HFF-Myc (cell line): ENCODE results near the gene SPOCD1.
A peak's percentile ranks its signal among the peaks of the same experiment; 100 is the strongest.

ENCODE experiments used
- DNase-seq: peaks from one replicate; pipeline ENCODE4 v3.0.0-alpha.2; 2011; ENCODE audit warnings: low read depth; ENCODE audit errors: extremely low read depth
- H3K4me3 ChIP-seq: replicated peaks from 2 replicates; pipeline ENCODE4 v1.5.1; 2011; ENCODE audit warnings: low read depth, mild to moderate bottlenecking, control low read depth, low read length
- CTCF ChIP-seq: IDR thresholded peaks from 2 replicates; pipeline ENCODE4 v1.5.1; 2012; ENCODE audit warnings: mild to moderate bottlenecking, low read depth, low read length, control low read depth; ENCODE audit errors: missing control alignments

SPOCD1 gene

DNA sequence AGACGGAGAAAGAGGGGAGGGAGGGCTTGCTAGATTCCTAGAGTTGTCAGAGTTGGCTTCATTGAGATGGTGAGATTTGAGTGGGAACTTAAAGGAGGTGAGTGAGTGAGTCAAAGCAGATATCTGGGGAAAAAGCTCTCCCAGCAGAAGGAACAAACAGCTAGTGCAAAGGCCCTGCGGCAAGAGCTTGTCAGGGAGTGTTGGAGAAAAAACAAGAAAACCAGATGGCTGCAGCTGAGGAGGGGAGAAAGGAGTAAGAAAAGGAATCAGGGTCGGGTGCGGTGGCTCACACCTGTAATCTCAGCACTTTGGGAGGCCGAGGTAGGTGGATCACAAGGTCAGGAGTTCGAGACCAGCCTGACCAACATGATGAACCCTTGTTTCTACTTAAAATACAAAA lies 40.3 kb upstream of the SPOCD1 start:
- H3K4me3 ChIP-seq: no peak overlapping the region
- no peak for TF ChIP-seq CTCF
- DNase-seq: no peak

GRCh38 chr1:31855038-31855845 lies 39.4 kb upstream of the SPOCD1 start:
- no peak for TF ChIP-seq CTCF
- H3K4me3 ChIP-seq: no peak overlapping the region
- DNase-seq: peak; percentile 31

DNA sequence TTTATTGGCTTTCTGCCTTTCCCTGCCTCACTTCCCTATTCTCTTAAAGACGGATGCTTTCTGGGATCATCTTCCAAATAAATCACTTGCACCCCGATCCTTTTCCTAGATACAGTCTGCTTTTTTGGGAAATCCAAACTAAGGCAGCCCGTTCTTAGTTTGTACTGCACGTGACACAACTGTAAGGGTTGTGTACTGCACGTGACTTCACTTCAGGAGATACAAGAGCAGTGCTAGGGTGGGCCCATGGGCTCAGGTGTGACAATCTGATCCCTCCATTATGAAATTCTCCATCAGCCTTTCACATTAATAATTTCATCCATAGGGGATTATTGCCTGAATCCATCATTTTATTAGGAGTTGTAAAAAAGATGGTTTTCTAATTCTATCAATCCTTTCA lies 33.8 kb upstream of the SPOCD1 start:
- no peak overlapping the region for H3K4me3 ChIP-seq
- no peak for TF ChIP-seq CTCF

DNA sequence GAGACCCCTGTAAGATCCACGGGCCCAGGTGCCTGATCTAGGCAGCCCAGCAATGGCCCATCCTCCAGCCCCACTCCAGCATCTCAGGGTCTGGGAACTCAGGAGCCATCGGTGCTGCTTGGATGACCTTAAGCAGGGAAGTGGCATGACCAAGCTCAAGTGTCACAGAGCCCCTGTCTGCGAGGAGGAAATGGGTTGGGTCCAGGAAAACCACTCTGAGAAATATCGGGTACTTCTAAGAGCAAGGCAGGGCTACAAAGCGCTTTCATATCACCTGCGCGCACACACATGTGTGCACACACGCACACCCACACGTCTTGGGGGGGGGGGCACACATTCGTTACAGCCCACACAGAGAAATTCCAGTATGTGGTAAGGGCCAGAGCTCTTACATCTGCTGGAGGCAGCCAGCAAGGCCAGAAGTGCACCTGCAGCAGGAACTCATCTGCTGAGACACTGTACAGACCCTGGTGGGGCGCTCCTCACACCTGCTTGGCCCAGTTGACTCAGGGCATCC lies 32.6 kb upstream of the SPOCD1 start:
- no peak for DNase-seq
- H3K4me3 ChIP-seq: no peak overlapping the region
- TF ChIP-seq CTCF: no peak

More for the DNA sequence above, 33.8 kb upstream of the SPOCD1 start:
- DNase-seq: no peak

GRCh38 chr1:31846484-31846883 lies 30.7 kb upstream of the SPOCD1 start:
- no peak for DNase-seq
- no peak for TF ChIP-seq CTCF
- H3K4me3 ChIP-seq: no peak overlapping the region

DNA sequence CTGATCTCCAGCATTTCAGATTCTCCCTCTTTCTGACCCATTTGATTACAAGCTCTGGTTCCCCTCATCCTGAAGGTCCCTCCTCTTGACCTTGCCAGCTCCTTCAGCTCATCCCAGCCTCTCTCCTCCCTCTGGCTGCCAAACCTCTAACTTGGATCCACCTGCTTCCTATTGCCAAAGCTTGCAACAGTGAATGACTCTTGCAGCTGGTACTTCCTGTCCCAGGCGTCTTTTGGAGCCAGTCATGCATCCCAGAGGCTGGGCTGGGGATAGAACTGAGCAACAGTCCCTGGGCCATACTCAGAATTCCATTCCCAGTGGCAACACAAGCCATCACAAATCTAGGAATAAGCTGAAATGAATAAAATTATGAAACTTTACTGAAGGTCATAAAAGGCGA lies 27.7 kb upstream of the SPOCD1 start:
- TF ChIP-seq CTCF: no peak
- DNase-seq: no peak
- no peak overlapping the region for H3K4me3 ChIP-seq
